ENCODE data around the gene AGPAT4. TPM values are rescaled to one million over a fixed set of nuclear protein-coding genes. Genes with fewer than 3 reads are reported as not detected.

AGPAT4 gene
- total RNA-seq, 2 donors from 2014 or later, result 61.0 to 61.1 TPM

- H3K36me3 Mint-ChIP-seq (ENCODE audit: low read depth), result peaks cover 60% of the 10 kb centered on the region
Observed at GRCh38 chr6:161195386-161195785, 78.5 kb downstream of the AGPAT4 start.

GRCh38 chr6:161194374-161194773 lies 79.5 kb downstream of the AGPAT4 start:
- 80 to 83% methylated on average over 4 of the region's 4 CpGs for WGBS, 2 experiments (ENCODE audit: insufficient coverage in 1 of 2, insufficient read length in 1 of 2)
- TF ChIP-seq, protein P1, sequence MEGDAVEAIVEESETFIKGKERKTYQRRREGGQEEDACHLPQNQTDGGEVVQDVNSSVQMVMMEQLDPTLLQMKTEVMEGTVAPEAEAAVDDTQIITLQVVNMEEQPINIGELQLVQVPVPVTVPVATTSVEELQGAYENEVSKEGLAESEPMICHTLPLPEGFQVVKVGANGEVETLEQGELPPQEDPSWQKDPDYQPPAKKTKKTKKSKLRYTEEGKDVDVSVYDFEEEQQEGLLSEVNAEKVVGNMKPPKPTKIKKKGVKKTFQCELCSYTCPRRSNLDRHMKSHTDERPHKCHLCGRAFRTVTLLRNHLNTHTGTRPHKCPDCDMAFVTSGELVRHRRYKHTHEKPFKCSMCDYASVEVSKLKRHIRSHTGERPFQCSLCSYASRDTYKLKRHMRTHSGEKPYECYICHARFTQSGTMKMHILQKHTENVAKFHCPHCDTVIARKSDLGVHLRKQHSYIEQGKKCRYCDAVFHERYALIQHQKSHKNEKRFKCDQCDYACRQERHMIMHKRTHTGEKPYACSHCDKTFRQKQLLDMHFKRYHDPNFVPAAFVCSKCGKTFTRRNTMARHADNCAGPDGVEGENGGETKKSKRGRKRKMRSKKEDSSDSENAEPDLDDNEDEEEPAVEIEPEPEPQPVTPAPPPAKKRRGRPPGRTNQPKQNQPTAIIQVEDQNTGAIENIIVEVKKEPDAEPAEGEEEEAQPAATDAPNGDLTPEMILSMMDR (conservative IDR thresholded peaks at IDR 0.05), result no peak
- Mint-ChIP-seq H3K27ac (no peak overlapping the region), H3K9me3 (peaks cover 31% of the 10 kb centered on the region), H3K4me3 (no peak overlapping the region), H3K27me3 (ENCODE audit: insufficient read depth) (no peaks in the 10 kb centered on the region), H3K4me1 (no peaks in the 10 kb centered on the region), H3K36me3 (ENCODE audit: low read depth) (peaks cover 59% of the 10 kb centered on the region)
- H3K4me3 ChIP-seq (ENCODE audit: low read length), result no peak overlapping the region
- peaks cover 29% of the 10 kb centered on the region for H3K36me3 ChIP-seq (ENCODE audit: control insufficient read depth, insufficient read depth, low read length)
- no peaks in the 10 kb centered on the region for H3K4me1 ChIP-seq (ENCODE audit: control insufficient read depth, insufficient read depth, low read length)
- H3K9ac ChIP-seq (ENCODE audit: extremely low read depth, low read length, poor library complexity, severe bottlenecking), result no peak overlapping the region
- no peak for DNase-seq
- H3K9me3 ChIP-seq (ENCODE audit: control insufficient read depth, low read length), result peaks cover 34% of the 10 kb centered on the region
- no peak overlapping the region for H3K27ac ChIP-seq (ENCODE audit: low read depth, low read length)
- H3K27me3 ChIP-seq (ENCODE audit: control insufficient read depth, insufficient read depth, low read length, poor library complexity, severe bottlenecking), result no peaks in the 10 kb centered on the region

More at GRCh38 chr6:161195386-161195785, 78.5 kb downstream of the AGPAT4 start:
- Histone ChIP-seq H3K36me3 (ENCODE audit: control insufficient read depth, insufficient read depth, low read length) (peaks cover 30% of the 10 kb centered on the region), H3K4me3 (ENCODE audit: low read length) (no peak overlapping the region), H3K9ac (ENCODE audit: extremely low read depth, low read length, poor library complexity, severe bottlenecking) (no peak overlapping the region), H3K27me3 (ENCODE audit: control insufficient read depth, insufficient read depth, low read length, poor library complexity, severe bottlenecking) (no peaks in the 10 kb centered on the region), H3K9me3 (ENCODE audit: control insufficient read depth, low read length) (peaks cover 34% of the 10 kb centered on the region), H3K4me1 (ENCODE audit: control insufficient read depth, insufficient read depth, low read length) (no peaks in the 10 kb centered on the region), H3K27ac (ENCODE audit: low read depth, low read length) (no peak overlapping the region)
- Mint-ChIP-seq H3K27ac (no peak overlapping the region), H3K4me1 (no peaks in the 10 kb centered on the region), H3K9me3 (peaks cover 29% of the 10 kb centered on the region), H3K4me3 (no peak overlapping the region), H3K27me3 (ENCODE audit: insufficient read depth) (no peaks in the 10 kb centered on the region)
- 92 to 100% methylated on average over 3 to 4 of the region's 4 CpGs for WGBS, 2 experiments (ENCODE audit: insufficient coverage in 1 of 2, insufficient read length in 1 of 2)
- DNase-seq, result no peak
- TF ChIP-seq, protein P1 (conservative IDR thresholded peaks at IDR 0.05), result no peak

GRCh38 chr6:161192636-161193411 lies 81.0 kb downstream of the AGPAT4 start:
- H3K27me3 Mint-ChIP-seq (ENCODE audit: insufficient read depth), result no peaks in the 10 kb centered on the region
- Histone ChIP-seq H3K4me3 (ENCODE audit: low read length) (peak overlapping the region; percentile 47), H3K9ac (ENCODE audit: extremely low read depth, low read length, poor library complexity, severe bottlenecking) (no peak overlapping the region), H3K27ac (ENCODE audit: low read depth, low read length) (no peak overlapping the region), H3K9me3 (ENCODE audit: control insufficient read depth, low read length) (peaks cover 42% of the 10 kb centered on the region), H3K4me1 (ENCODE audit: control insufficient read depth, insufficient read depth, low read length) (no peaks in the 10 kb centered on the region), H3K36me3 (ENCODE audit: control insufficient read depth, insufficient read depth, low read length) (peaks cover 37% of the 10 kb centered on the region), H3K27me3 (ENCODE audit: control insufficient read depth, insufficient read depth, low read length, poor library complexity, severe bottlenecking) (no peaks in the 10 kb centered on the region)
- H3K4me1 Mint-ChIP-seq, result no peaks in the 10 kb centered on the region
- H3K4me3 Mint-ChIP-seq, result no peak overlapping the region
- DNase-seq, result no peak
- H3K36me3 Mint-ChIP-seq (ENCODE audit: low read depth), result peaks cover 60% of the 10 kb centered on the region
- WGBS, 2 experiments (ENCODE audit: insufficient coverage in 1 of 2, insufficient read length in 1 of 2), result 90 to 98% methylated on average over 2 to 5 of the region's 5 CpGs
- TF ChIP-seq, protein P1 (conservative IDR thresholded peaks at IDR 0.05), result no peak
- no peak overlapping the region for H3K27ac Mint-ChIP-seq
- H3K9me3 Mint-ChIP-seq, result peaks cover 34% of the 10 kb centered on the region
